KG1 (cell line): ENCODE data around the gene ZNF282.
A peak's percentile ranks its signal among the peaks of the same experiment; 100 is the strongest.
"Not testable (repeated sequence)": the region's sequence is repeated elsewhere in the genome, so short reads cannot be mapped to it uniquely, and the experiment has no call there.

Experiments used
- DNase-seq: peaks from one replicate; lab custom pipeline; 2025; lab: John Stamatoyannopoulos, UW

Gene ZNF282

DNA sequence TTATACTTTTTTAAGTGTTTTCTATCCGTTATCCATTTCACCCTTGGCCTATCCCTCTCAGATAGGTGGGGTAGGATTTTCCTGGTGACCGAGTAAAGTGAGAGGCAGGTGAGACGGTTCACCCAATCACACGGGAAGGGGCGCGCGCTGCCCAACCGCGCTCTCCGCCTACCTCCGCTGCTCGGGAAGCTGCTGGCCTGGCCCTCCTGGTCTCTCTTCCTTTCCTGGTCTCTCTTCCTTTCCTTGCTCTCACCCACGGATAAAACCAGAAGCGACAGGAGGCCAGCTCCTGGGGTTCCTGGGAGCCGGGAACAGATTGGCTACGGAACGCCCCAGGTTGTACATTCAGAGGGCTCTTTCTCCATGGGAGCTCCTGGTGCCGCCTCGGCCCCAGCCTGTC lies 29.8 kb downstream of the ZNF282 start:
- DNase-seq, result no peak

DNA sequence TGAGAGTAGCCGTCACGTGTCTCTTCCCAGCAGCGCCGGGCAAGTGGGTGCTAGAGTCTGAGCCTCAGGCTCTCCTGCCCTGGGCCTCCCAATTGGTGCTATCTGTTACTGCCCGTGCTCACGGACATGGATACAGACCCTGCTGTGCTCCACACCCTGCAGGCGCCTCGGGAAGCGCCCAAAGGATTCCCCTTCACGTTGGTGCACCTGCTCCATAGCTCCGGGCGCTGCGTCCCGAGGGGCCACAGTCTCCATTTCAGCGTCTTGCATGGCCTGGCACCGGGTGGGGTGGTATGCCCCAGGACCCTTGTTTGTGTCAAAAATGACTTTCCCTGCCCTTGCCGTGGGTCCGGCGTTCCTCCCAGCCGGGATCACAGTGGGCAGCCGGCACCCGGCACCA lies 30.3 kb downstream of the ZNF282 start:
- DNase-seq, result no peak

DNA sequence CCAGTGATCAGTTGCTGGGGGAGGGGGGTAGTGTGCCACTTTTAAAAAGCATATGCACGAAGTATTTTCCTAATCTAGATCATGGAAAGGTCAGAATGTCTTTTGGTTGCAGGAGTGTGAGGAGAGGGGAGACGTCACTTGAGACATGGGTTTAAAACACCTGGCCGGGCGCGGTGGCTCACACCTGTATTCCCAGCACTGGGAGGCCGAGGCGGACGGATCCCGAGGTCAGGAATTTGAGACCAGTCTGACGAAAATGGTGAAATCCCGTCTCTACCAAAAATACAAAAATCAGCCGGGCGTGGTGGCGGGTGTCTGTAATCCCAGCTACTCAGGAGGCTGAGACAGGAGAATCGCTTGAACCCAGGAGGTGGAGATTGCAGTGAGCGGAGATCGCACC lies 31.0 kb downstream of the ZNF282 start:
- DNase-seq, result not testable (repeated sequence)

DNA sequence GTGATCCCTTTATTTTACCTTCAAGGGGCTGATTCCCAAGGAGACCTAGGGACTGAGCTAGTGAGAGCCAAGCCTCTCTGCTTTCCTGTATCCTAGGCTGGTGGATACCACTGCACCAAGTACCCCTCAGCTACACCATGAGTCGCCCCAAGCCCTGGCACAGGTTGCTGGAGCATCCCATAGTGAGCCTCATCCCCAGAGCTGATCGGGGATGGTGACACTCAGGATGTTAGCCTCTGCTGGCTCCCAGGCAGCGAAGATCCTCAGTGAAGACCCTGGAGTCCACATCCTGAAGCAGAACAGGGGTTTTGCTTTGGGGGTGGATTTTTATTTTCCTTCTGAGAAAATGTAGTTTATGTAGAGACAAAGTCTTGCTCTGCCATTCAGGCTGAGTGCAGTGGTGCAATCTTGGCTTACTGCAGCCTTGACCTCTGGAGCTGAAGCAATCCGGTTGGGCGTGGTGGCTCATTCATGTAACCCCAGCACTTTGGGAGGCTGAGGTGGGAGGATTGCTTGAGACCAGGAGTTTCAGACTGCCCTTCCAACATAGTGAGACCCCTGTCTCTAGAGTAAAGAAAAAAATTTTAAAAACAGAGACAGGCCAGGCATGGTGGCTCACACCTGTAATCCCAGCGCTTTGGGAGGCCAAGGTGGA lies 31.6 kb downstream of the ZNF282 start:
- no peak for DNase-seq

DNA sequence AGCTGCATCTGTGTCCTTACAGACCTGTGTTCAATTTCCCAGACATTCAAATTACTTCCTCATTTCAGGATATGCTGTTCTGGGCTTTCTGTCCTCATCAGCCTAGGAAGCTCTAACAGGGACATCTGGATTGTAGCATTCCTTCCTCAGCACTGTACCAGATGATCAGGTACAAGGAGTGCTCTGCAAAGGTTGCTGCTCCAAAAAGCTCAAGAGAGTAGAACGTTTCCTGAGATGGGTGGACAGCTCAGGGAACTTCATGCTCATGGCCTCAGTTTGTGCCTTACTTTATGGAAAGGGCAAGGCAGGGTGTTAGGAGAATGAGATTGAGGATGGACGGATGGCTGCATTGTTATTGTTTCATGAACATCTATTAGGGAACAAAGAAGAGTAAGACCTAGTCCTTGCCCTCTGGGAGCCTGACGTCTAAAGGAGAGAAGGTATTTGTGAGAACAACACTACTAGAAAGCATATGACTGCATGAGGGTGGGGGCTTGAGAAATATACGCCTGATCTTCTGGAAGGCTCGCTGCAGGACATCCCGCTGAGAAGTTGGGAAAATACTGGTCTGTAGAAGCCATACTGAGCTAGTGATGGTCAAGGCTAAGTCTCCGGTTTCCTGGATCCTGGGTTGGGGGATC lies 33.6 kb downstream of the ZNF282 start:
- no peak for DNase-seq

DNA sequence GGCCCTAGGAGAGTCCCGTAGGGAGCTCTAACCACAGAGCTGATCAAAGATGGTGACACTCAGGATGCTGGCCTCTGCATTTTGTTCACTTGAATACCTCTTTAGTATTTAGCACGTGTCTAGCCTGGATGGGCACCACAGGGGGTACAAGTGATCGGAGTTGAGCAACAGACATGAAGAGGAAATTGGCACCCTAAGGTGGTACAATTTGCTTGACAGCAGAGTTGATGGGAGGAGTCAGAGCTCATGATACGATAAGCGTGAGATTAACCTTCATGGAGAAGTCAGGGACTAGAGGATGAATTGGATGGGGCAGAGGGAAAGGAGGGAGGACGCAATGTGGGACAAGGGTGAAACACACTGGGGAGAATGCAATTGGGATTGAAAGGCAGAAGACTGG lies 34.2 kb downstream of the ZNF282 start:
- no peak for DNase-seq

DNA sequence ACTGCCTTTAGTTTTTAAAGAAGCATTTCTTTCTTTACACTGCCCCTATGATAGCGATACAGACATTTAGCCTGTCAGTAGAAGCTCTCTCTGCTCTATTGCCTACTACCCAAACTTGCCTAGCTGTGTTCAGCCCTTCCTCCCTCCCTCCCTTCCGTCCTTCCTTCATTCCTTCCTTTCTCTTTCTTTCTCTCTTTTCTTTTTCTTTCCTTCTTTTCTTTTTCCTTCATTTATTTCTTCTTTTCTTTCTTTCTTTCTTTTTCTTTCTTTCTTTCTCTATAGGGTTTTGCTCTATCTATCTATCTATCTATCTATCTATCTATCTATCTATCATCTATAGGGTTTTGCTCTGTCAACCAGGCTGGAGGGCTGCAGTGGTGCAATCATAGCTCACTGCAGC lies 37.0 kb downstream of the ZNF282 start:
- no peak for DNase-seq

DNA sequence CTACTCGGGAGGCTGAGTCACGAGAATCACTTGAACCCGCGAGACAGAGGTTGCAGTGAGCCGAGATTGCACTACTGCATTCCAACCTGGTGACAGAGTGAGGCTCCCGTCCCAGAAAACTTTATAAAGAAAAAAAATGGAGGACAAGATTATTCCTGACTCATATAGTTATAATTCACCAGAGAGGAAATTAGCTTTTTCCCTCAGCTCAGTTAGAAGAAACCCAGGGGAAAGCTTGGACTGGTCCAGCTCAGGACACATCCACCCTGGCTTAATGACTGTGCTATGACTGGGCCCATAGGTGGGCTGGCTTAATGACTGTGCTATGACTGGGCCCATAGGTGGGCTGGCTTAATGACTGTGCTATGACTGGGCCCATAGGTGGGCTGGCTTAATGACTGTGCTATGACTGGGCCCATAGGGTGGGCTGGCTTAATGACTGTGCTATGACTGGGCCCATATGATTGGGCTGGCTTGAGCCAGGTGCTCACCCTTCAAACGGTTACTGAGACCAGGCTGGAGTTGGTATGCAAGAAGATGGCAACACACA lies 38.4 kb downstream of the ZNF282 start:
- not testable (repeated sequence) for DNase-seq

DNA sequence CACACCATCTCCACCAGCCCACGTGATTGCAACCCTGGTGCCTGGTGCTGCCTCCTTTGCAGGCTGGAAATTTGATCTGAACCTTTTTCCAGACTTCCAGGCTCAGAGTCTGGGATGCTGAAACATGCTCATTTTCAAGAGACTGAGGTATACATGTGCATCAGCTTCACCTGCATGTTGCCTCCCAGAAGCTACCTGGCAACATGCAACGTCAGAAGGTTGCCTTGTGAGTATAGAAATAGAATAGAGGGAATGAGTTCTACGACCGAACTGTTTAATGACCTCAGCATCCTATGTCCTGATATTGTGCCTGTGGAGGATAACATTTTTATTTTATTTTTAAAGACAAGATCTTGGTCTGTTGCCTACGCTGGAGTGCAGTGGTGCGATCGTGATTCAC lies 42.2 kb downstream of the ZNF282 start:
- no peak for DNase-seq

DNA sequence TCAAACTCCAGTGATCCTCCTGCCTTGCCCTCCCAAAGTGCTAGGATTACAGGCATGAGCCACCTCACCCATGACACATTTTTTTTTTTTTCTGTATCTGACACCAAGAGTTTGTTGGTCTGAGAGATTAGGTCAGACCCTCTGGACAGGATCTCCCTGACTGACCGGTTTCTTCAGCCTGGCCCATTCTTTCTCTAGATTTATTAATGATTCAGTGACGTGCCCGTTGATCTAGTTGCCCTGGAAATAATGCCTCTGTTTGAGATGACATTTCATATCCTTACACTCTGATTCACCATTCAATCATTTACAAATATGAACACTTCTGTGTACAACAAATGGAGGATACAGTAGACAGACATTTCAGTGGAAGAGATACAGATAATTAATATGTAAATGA lies 42.7 kb downstream of the ZNF282 start:
- no peak for DNase-seq

DNA sequence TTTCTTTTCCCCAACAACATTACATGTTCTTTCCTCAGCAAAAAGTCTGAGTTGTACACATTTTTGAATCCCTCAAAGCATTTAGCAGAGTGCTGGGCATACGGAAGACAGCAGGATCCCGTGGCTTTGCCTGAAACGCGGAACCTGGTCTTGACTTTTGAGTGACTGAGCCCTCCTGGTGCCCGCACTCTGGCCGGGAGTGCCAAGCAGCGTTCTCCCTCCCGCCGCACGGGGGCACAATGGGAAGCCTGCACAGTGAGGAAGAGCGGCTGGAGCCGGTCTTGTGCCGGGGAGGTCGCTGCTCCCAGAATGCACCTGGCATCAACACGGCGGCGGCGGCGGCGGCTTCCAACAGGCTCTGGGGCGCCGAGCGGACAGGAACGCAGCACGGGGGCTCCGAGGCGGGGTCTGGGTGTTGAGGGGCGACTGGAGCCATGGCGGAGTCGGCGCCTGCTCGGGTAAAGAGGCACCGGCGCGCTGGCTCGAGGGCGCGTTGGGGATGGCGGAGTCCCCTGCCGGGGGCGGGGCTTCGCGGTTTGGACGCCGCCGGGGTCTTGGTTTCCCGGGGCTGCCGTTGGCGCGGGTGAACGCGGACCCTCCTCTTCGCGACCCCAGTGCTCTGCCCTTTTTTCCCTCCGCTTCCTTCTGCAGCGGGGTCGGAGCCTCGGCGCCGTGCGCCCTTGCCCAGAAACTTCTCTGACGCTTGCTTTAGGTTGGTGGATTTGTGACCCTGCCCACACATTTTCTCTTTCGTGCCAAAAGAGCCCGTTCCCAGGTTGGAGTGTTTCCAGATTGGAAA lies 44.2 kb downstream of the ZNF282 start, which contains the start of gene ZNF212:
TSS of gene ZNF212 (plus strand) at position 307 of the 799 bp plus-strand sequence. CDS start at position 435, 128 bp downstream.
- DNase-seq, result peak; percentile 11

DNA sequence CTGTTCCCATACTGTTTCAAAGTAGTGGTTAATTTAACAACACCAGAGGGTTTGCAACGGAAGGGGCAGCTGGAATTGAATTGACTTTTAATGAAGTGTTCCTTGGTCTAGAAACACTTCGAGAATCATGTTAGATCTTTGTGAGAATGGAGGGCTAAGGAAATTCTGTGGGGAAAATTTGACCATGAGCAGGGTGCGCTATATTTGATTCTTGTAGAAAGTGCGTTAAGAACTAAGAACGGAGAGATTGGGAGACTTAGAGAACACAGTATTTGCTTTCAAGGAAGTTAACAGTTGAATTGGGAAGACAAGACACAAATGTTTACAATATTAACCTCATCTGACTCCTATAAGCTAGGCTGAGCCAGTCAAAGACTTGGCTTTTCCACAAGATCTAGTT lies 45.3 kb downstream of the ZNF282 start:
- no peak for DNase-seq

DNA sequence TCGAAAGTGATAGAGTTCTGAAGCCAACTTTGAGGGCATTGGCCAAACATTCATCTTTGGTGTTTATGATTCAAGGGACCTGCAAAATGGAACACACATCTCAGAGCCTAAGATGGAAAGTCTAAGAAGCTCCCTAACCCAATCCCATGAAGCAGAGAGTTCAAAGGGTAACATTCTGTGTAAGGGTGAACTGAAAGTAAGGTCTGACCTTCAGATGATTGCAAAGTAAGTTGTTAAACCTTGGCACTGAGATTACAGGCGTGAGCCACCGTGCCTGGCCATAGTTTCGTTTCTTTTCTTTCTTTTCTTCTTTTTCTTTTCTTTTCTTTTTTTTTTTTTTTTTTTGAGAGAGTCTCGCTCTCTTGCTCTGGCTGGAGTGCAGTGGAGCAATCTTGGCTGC lies 46.4 kb downstream of the ZNF282 start:
- DNase-seq, result no peak

DNA sequence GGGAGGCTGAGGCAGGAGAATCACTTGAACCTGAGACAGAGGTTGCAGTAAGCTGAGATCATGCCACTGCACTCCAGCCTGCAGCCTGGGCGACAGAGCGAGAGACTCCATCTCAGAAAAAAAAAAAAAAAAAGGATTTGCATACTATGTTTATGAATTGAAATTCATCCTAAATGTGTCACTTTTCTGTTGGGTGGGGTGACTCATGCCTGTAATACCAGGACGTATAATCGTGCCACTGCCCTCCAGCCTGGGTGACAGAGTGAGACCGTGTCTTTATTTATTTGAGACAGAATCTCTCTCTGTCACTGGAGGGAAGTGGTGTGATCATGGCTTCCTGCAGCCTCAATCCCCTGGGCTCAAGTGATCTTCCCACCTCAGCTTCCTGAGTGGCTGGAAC lies 49.9 kb downstream of the ZNF282 start:
- DNase-seq, result no peak

DNA sequence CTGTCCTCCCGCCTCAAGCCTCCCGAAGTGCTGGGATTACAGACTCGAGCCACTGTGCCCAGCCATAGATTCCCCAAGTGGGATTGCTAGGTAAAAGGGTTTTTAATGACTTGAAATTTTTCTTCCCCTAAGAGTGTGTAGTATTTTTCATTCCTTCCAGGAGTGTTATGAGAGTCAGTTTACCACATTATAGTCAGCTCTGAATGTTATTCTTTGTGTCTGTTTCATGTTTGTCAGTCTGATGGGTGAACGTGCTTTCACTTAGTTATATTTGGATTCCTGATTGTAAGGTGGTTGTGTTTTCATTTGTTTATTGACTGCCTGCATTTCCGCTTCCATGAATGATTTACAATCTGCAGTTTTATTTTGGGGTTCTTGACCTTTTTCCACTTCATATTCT lies 50.4 kb downstream of the ZNF282 start:
- no peak for DNase-seq

DNA sequence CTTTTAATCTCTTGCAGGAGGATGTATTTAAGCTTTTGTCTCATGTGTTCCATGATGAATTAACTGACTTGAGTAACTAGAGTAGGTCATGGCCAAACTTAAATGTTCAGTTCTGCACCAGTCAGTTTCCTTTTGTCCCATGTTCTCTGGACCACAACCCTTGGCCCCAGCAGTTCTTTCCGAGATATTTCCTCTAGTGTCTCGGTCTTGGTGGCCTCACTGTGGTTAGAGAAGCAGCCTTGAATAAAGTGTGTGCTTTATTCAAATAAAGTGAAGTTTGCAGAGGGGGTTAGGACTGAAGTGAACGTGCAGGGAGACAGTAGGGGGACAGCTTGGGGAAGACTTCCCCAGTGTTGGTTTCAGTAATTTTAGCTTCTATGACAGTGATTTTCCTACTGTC lies 53.4 kb downstream of the ZNF282 start:
- DNase-seq, result no peak

DNA sequence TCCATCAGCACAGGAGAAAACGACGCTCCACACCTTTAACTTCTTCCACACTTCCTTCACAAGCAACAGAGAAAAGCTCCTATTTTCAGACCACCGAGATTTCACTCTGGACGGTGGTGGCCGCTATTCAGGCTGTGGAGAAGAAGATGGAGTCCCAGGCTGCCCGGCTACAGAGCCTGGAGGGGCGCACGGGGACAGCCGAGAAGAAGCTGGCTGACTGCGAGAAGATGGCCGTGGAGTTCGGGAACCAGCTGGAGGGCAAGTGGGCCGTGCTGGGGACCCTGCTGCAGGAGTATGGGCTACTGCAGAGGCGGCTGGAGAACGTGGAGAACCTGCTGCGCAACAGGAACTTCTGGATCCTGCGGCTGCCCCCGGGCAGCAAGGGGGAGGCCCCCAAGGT lies 54.8 kb downstream of the ZNF282 start:
- not testable (repeated sequence) for DNase-seq

DNA sequence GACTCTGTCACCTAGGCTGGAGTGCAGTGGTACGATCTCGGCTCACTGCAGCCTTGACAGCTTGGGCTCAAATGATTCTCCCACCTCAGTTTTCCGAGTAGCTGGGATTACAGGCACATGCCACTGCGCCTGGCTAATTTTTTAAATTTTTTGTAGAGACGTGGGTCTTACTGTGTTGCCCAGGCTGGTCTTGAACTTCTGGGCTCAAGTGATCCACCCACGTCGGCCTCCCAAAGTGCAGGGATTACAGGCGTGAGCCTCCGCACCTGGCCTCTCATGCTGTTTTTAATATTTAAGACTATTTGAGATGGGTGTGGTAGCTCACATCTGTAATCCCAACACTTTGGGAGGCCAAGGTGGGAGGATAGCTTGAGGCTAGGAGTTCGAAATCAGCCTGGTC lies 56.2 kb downstream of the ZNF282 start:
- not testable (repeated sequence) for DNase-seq

DNA sequence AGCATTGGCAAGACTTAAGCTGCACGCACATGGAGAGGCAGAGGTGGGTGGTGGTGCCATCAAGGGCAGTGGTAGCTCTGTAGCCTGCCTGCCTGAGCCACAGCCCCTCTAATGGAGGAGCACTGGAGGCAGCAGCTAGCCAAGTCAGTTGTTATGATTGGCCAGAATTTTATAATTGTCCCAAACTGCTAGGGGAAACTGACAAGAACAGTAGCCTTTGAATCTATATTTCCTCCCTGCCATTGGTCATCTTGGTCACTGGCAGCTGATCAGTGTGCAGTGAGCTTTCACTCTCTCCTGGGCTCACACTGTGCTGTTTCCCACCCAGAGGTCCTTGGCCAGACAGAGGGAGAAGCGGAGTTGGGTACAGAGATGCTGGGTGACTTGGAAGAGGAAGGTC lies 57.0 kb downstream of the ZNF282 start:
- DNase-seq, result no peak

DNA sequence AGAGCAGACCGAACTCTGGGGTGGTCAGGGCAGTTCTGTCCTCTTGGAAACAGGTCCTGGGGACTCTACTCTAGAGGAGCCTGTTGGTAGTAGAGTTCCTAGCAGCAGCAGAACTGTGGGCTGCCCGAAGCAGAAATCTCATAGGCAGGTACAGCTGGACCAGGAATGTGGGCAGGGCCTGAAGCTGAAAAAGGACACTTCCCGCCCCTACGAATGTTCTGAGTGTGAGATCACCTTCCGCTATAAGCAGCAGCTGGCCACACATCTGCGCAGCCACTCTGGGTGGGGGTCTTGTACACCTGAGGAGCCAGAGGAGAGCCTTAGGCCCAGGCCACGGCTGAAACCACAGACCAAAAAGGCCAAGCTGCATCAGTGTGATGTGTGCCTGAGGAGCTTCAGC lies 58.3 kb downstream of the ZNF282 start:
- DNase-seq, result no peak

DNA sequence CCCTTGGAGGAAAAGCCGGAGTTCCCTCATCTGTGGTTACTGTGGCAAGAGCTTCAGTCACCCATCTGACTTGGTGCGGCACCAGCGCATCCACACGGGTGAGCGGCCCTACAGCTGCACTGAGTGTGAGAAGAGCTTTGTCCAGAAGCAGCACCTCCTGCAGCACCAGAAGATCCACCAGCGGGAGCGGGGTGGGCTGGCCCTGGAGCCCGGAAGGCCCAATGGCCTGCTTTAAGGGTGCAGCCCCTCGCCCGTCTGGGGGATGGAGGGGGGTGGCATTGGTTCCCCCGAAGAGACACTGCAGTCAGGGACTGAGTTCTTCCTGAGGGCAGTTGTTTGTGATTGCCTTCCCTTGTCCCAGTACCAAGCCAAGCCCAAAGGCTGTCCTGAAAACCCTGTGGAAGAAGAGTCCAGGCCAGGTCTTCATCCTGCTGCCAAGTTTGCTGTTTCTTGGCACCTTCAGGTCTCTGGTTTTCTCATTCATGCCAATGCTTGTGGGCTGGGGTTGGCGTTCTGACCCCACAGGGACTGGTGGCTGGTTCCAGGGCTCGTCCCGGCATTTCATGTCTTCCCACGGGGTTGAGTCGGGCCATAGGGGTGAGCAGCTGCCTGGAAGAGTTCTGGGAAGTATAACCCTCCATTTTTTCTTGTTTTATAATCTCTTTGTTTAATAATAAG lies 59.0 kb downstream of the ZNF282 start:
- no peak for DNase-seq

DNA sequence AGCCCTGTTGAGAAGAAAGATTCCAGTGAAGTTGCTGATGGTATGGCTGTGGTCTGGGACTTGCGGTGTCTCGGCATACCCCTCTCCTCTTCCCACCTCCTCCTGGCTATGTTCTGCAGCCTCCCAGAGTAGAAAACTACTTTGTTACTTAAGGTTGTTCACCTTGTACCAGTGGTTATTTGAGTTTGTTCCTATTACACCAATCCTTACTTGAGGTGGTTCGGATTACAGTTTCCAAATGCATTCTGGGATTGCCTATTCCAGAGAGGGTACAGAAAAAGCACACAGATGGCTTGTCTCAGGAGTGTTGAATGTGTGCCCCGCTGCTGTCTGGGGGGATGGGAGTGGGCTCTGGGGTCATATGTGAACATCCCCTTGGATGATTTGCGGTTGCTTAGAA lies 59.8 kb downstream of the ZNF282 start:
- DNase-seq, result no peak
